NT2/D1 (cell line): Measurements from ENCODE around the gene TMEM38A.

Source experiments
- SUZ12 ChIP-seq: IDR thresholded peaks from 2 replicates; pipeline ENCODE4 v1.6.1; 2011; ENCODE audit not compliant: insufficient read length, insufficient read depth; ENCODE audit errors: extremely low read depth
- YY1 ChIP-seq: IDR thresholded peaks from 2 replicates; pipeline ENCODE4 v1.6.1; 2011; ENCODE audit not compliant: insufficient read length, insufficient read depth

DNA sequence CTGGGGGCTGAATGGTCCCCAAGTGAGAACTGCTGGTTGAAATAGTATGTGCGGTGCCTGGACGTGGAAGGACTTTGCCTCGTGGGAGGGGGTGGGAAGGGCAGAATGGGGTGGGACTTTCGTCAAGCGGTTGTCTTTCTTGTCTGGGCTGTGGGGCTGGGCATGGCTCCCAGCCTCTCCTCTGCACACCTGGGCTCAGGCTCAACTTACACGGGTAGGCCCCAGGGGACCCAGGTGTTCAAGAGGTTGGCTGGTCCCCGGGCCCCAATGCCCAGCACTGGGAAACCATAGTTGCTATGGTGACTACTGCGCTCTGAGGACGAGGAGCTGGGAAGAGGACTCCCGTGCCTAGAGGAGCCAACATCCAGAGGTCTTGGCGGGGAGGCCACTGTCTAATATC lies 66.0 kb downstream of the TMEM38A start:
- no peak for TF ChIP-seq YY1
- TF ChIP-seq SUZ12 = no peak
